Stimulated activated CD8-positive, alpha-beta memory T cell treated with anti-CD3 and anti-CD28 coated beads, Interleukin-4, amount 100 ng/mL, for 1 hour (primary cell): ENCODE data around the gene FAM131B.
"Not testable (repeated sequence)": the region's sequence is repeated elsewhere in the genome, so short reads cannot be mapped to it uniquely, and the experiment has no call there.

ENCODE experiments used
- DNase-seq, 2 donors: peaks; one replicate each; pipeline ENCODE4 v3.0.0-alpha.2; 2020; ENCODE audit warnings: low read depth in 2 of 2, low spot score in 1 of 2

The FAM131B gene

GRCh38 chr7:143395187-143396149 is 33.0 kb upstream of the FAM131B start:
- DNase-seq, result no peak

- DNase-seq, result no peak
These were observed 32.3 kb upstream of the FAM131B start for GRCh38 chr7:143394777-143395176.

DNA sequence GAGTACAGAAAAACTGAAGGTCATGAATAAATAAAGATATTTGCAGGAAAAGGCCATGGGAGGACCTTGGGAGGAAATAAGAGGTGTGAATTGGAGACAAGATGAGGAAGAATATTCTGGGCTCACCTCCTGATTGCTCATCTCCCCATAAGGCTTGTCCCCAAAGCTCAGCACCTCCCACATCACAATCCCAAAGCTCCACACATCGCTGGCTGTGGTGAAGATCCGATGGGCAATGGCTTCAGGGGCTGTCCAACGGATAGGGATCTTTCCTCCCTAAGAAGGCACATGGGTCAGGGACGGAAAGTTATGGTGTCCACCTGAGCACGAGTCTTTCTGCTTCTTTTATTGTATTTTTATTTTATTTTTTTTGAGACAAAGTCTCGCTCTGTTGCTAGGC is 31.6 kb upstream of the FAM131B start:
- no peak for DNase-seq

- no peak for DNase-seq
These were observed 30.9 kb upstream of the FAM131B start for GRCh38 chr7:143393267-143394041.

DNA sequence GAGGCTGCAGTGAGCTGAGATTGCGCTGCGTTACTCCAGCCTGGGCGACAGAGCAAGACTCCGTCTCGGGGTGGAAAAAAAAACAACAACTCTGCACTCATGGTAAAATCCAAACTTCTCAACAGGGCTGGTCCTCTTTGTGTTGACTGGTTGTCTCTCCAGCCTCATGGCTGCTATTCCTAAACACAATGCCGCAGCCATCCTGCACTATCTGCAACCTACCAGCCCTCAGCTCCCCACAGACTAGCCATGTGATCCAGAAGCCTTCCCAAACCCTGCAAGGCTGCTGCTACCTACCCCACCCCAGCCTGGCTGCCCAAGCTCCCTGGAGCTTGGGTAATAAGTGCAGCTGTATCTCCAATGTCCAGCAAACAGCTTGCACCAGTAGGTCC is 30.4 kb upstream of the FAM131B start:
- no peak for DNase-seq

GRCh38 chr7:143392427-143392826 is 29.9 kb upstream of the FAM131B start:
- DNase-seq, result not testable (repeated sequence)

GRCh38 chr7:143391462-143392404 is 29.2 kb upstream of the FAM131B start:
- DNase-seq, result no peak

GRCh38 chr7:143390773-143391317 is 28.3 kb upstream of the FAM131B start:
- DNase-seq, result no peak

- DNase-seq, result no peak
These were observed 27.7 kb upstream of the FAM131B start for GRCh38 chr7:143390104-143390772.

DNA sequence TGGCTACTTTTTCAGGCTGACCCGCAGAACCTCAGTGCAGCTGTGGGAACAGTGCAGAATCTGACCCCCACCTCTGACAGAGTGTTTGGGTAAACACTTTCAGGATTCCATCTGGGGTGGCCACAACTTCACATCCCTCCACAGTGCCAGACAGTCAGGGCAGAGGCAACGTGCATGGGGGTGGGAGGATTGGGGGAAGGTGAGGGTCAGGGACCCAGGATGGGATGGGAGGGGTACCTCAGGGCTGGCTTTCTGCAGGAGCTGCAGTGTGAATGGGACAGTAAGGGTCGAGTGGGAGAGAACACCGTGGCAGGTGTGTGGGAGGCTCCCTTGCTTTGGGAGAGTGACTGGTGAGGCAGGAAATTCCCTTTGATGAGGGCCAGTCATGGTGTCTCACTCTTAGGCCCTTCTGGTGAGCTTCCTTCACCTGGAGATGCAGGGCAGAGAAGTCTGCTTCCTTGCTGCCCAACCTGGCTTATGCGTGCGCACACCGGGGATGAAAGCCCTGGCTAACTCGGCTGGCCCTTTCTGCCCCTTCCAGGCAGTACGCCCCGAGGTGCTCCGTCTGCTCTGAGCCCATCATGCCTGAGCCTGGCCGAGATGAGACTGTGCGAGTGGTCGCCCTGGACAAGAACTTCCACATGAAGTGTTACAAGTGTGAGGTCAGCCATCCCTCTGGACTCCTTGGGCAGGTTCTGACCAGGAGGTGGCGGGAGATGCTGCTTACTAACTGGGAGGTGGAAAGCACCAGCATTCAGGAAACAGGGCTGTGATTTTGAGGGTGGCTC is 27.0 kb upstream of the FAM131B start:
- DNase-seq, result no peak

DNA sequence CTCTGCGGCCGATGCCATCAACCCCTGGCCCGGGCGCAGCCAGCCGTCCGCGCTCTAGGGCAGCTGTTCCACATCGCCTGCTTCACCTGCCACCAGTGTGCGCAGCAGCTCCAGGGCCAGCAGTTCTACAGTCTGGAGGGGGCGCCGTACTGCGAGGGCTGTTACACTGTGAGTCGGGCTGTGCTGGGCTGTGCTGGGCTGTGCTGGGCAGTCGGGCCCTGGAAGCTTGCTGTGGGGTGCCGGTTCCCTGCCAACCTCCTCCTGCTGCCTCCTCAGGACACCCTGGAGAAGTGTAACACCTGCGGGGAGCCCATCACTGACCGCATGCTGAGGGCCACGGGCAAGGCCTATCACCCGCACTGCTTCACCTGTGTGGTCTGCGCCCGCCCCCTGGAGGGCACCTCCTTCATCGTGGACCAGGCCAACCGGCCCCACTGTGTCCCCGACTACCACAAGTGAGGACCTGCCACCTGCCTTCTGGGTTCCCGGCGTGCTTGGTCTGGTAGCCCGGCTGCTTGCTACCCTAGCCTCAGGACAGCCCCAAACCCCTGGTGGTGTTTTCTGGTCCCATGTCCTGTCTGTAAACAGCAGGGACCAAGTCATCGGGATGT is 26.1 kb upstream of the FAM131B start:
- DNase-seq, result no peak

DNA sequence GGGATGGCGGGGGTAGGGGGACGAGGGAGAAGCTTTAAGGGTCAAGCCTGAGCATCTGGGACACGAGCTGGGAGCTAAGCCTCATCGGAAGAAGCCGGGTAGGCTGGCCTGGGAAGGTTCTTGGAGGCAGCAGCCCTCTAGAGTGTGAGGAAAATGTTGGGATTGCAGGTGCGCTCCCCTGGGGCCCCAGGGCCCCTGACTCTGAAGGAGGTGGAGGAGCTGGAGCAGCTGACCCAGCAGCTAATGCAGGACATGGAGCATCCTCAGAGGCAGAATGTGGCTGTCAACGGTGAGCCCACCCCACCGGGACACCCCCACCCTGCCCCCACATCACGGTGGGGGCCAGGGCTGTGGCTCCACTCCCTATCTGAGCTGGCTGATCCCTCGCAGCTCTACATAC is 25.5 kb upstream of the FAM131B start:
- no peak for DNase-seq

DNA sequence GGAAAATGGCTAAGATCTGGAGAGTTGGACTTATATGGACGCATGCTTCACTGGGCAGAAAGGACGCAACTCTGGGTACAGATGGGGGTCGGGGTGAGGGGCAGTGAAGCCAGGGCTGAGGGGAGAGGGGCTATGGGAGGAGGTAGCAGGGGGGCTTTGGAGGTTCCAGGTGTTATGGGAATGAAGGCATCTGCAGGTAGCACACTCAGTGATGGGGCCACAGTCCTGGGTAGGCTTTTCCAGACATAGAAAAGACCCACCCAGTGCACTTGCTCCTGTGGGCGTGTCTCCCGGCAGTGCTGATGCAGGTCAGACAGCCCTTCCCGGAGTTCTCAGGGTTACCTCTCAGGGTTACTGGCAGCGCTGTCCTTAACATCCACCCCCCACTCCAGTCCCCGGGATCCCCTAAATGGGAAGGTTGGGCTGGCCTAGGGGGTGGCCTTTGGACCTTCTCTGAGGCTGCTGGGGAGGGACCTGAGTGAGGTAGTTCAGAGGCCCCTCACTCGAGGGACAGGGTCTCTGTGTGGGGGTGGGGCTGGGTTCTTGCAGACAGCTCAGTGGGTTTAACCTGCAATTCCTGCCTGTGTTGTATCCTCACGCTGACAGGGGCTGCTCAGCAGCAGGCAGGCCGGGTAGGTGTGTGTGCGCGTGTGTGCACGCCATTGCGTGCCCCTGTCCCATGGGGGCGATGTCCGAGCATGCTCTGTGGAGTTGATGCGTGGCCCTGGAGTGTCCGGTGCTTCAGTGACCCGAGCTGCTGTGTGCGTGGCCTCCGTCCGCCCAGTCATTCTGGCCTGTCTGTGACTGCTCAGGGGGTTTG is 24.9 kb upstream of the FAM131B start:
- DNase-seq, result no peak

DNA sequence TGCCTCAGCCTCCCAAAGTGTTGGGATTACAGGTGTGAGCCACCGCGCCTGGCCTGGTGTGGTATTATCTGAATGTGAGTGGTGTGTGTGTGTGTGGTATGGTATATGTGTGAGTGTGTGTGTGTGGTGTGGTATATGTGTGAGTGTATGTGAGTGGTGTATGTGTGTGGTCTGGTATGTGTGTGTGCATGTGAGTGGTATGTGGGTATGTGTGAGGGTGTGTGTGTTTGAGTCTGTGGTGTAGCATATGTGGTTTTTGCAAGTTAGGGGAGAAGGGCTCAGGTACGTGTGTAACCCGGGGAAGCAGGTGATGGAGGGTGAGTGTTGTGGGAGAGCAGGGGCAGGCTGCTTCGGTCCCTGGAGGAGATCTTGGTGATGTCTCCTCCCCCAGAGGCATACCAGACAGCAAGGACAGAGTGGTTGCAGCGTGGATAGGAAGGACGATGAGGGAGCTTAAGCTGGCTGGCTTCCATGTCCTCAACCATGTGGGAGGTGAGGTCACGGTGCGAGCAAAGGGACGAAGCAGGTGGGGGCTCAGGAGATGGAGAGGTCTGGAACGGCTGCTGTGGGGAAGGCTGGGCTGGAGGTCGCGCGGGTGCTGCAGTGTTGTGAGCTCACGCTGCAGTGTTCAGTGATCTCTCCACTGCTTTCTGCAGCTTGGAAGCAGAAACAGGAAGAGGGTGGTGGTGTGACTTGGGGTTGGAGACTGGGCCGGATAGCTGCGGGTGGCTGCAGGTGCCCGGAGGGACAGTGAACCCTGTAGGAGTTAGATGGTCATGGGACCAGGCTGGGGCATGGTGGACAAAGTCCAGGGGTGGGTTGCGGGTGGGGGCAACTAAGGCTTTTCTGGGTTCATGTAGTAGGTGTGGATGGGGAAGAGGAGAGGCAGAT is 23.6 kb upstream of the FAM131B start:
- DNase-seq, result no peak

DNA sequence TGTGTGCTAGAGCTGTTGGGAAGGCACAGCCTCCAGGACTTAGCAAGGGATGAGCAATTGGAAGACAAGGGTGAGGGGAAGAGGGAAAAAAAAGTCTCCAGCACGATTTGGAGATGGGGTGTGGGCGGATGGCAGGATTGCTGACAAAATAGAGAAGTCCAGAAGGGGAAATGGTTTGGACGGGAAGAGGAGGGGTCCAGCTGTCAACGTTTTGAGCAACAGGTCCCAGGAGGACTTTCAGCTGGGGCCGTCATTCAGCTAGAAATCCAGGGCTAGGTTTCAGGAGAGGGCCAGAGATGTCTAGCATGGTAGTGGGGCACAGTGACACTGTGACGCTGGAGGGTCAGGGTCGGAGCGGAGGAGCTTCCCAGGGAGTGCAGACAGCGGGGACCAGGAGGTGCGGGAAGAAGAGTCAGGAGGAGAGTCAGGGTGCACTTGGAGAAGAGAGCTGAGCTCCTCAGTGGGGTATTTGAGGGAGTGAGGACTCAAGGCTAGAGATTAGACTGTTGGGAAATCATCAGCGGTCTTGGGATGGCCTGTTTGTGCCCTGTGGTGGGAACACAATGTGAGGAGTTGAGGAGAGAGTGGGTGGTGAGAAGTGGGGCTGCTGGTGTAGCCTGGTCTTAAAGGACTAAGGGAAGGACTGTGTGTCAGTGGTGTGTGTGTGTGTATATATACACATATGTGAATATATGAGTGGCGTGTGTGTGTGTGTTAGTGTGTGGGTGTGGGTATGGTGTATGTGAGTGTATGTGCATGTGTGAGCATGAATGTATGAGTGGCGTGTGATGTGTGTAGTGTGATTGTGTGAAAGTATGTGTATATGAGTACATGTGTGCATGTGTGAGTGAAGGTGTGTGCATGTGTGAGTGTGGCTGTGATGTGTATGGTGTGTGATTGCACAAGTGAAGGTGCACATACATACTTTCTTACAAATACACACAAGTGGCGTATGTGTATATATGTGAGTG is 22.4 kb upstream of the FAM131B start:
- no peak for DNase-seq

DNA sequence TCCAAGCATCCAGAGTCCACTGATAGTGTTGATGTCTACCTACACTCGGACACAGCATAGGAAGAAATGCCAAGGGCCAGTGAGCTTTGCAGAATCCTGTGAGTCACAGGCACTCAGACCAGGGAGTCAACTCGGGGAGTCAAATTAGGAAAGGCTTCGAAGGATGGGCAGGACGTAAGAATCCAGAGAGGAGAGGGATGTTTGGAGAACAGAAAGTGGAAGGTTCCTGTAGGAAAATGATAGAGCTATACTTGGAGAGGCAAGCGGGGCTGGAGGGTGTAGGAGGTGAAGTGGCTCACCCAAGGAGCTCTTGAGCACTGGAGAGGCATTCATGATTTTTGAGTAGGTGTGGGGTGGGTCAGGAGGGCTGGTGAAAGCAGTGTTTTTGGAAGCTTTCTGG is 21.6 kb upstream of the FAM131B start:
- DNase-seq, result no peak
